ENCODE data around the gene VAV1.

- peak in 1 of 6 experiments; percentile 10 for TF ChIP-seq CTCF (IDR thresholded peaks at IDR 0.05)
- peak; percentile 49 to 63 for TF ChIP-seq POLR2A (IDR thresholded peaks at IDR 0.05)
Measured at GRCh38 chr19:6737284-6737872, 35.1 kb upstream of the VAV1 start, which contains the start of gene GPR108.
